ENCODE results near the gene XAGE5.
"Not testable (repeated sequence)": the region's sequence is repeated elsewhere in the genome, so short reads cannot be mapped to it uniquely, and the experiment has no call there.

Gene XAGE5

GRCh38 chrX:52839137-52839536 is 28.1 kb downstream of the XAGE5 start (continued):
- TF ChIP-seq, protein P1, sequence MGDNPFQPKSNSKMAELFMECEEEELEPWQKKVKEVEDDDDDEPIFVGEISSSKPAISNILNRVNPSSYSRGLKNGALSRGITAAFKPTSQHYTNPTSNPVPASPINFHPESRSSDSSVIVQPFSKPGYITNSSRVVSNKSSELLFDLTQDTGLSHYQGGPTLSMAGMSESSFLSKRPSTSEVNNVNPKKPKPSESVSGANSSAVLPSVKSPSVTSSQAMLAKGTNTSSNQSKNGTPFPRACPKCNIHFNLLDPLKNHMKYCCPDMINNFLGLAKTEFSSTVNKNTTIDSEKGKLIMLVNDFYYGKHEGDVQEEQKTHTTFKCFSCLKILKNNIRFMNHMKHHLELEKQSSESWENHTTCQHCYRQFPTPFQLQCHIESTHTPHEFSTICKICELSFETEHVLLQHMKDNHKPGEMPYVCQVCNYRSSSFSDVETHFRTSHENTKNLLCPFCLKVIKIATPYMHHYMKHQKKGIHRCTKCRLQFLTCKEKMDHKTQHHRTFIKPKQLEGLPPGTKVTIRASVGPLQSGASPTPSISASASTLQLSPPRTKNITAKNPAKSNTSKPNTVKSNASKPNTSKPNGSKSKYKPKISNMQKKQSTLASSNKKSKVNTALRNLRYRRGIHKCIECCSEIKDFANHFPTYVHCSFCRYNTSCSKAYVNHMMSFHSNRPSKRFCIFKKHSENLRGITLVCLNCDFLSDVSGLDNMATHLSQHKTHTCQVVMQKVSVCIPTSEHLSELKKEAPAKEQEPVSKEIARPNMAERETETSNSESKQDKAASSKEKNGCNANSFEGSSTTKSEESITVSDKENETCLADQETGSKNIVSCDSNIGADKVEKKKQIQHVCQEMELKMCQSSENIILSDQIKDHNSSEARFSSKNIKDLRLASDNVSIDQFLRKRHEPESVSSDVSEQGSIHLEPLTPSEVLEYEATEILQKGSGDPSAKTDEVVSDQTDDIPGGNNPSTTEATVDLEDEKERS (tag by site-specific recombination; IDR thresholded peaks at IDR 0.05), result no peak

DNA sequence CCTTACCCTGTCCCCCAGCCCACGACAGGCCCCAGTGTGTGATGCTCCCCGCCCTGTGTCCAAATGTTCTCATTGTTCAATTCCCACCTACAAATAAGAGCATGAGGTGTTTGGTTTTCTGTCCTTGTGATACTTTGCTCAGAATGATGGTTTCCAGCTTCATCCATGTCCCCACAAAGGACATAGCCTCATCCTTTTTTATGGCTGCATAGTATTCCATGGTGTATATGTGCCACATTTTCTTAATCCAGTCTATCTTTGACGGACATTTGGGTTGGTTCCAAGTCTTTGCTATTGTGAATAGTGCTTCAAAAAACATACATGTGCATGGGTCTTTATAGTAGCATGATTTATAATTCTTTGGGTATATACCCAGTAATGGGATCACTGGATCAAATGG is 32.5 kb downstream of the XAGE5 start:
- H3K36me3 ChIP-seq (ENCODE audit: control insufficient read depth in 2 of 2, insufficient read depth in 1 of 2, low read length in 2 of 2); H3K27ac ChIP-seq (ENCODE audit: extremely low read depth, low read depth, low read length); H3K4me1 ChIP-seq (ENCODE audit: control insufficient read depth, insufficient read depth, low read length); H3K4me3 ChIP-seq (ENCODE audit: low read depth, low read length); CTCF ChIA-PET; H3K9me3 ChIP-seq (ENCODE audit: control insufficient read depth, insufficient read depth, low read depth, low read length); POLR2A ChIA-PET: not testable (repeated sequence)
- TF ChIP-seq ZNF146 (tag by site-specific recombination; IDR thresholded peaks at IDR 0.05), result peak; percentile 71

GRCh38 chrX:52852110-52852860 is 41.2 kb downstream of the XAGE5 start:
- TF ChIP-seq ZSCAN16 (tag by site-specific recombination; IDR thresholded peaks at IDR 0.05) (no peak), GLIS2 (tag by site-specific recombination; IDR thresholded peaks at IDR 0.05) (no peak), ZNF112 (tag by site-specific recombination; IDR thresholded peaks at IDR 0.05) (no peak), ZNF311 (tag by site-specific recombination; IDR thresholded peaks at IDR 0.05; ENCODE audit: borderline replicate concordance) (no peak), ELK4 (IDR thresholded peaks at IDR 0.05; ENCODE audit: borderline replicate concordance, low read depth, low read length) (no peak), ZSCAN18 (tag by site-specific recombination; IDR thresholded peaks at IDR 0.05) (no peak), SCRT1 (tag by site-specific recombination; IDR thresholded peaks at IDR 0.05; ENCODE audit: borderline replicate concordance) (no peak), ZNF350 (tag by site-specific recombination; IDR thresholded peaks at IDR 0.05) (no peak), ZNF416 (tag by site-specific recombination; IDR thresholded peaks at IDR 0.05) (no peak), ZNF514 (tag by site-specific recombination; IDR thresholded peaks at IDR 0.05) (no peak), ZNF529 (tag by site-specific recombination; IDR thresholded peaks at IDR 0.05; ENCODE audit: insufficient replicate concordance) (no peak), ZNF600 (tag by site-specific recombination; IDR thresholded peaks at IDR 0.05) (no peak), ZNF341 (tag by site-specific recombination; IDR thresholded peaks at IDR 0.05; ENCODE audit: low read depth) (no peak), ZNF558 (tag by site-specific recombination; IDR thresholded peaks at IDR 0.05) (no peak), SP3 (tag by site-specific recombination; IDR thresholded peaks at IDR 0.05) (no peak), MZF1 (tag by site-specific recombination; IDR thresholded peaks at IDR 0.05; ENCODE audit: borderline replicate concordance) (no peak), ZNF155 (tag by site-specific recombination; IDR thresholded peaks at IDR 0.05) (no peak), ZNF664 (tag by site-specific recombination; IDR thresholded peaks at IDR 0.05) (no peak), BCL11B (tag by site-specific recombination; IDR thresholded peaks at IDR 0.05; ENCODE audit: low read depth) (no peak)
- POLR2A ChIA-PET, result no interaction called here
- Histone ChIP-seq H3K9me3 (ENCODE audit: control insufficient read depth, insufficient read depth, low read depth, low read length) (no peaks in the 10 kb centered on the region), H3K4me1 (ENCODE audit: control insufficient read depth, insufficient read depth, low read length) (no peaks in the 10 kb centered on the region), H3K36me3 (ENCODE audit: control insufficient read depth in 2 of 2, insufficient read depth in 1 of 2, low read length in 2 of 2) (no peaks in the 10 kb centered on the region), H3K27ac (ENCODE audit: extremely low read depth, low read depth, low read length) (no peak overlapping the region), H3K4me3 (ENCODE audit: low read depth, low read length) (no peak overlapping the region)
- CTCF ChIA-PET, result no interaction called here

GRCh38 chrX:52856991-52857525 is 46.0 kb downstream of the XAGE5 start:
- CTCF ChIA-PET; POLR2A ChIA-PET; H3K36me3 ChIP-seq (ENCODE audit: control insufficient read depth in 2 of 2, insufficient read depth in 1 of 2, low read length in 2 of 2): not testable (repeated sequence)

More at GRCh38 chrX:52856991-52857525, 46.0 kb downstream of the XAGE5 start:
- not testable (repeated sequence) for H3K4me1 ChIP-seq (ENCODE audit: control insufficient read depth, insufficient read depth, low read length); H3K9me3 ChIP-seq (ENCODE audit: control insufficient read depth, insufficient read depth, low read depth, low read length); H3K27ac ChIP-seq (ENCODE audit: extremely low read depth, low read depth, low read length); H3K4me3 ChIP-seq (ENCODE audit: low read depth, low read length)
